HUDEP-2 (cell line): Measurements from ENCODE around the gene PLA2G4D.
A peak's percentile ranks its signal among the peaks of the same experiment; 100 is the strongest.
"Not testable (repeated sequence)": the region's sequence is repeated elsewhere in the genome, so short reads cannot be mapped to it uniquely, and the experiment has no call there.

Source experiments
- DNase-seq, 76 experiments: peaks; one replicate each; lab custom pipeline; 2025; ENCODE audit not compliant: unreplicated experiment in 76 of 76; lab: John Stamatoyannopoulos, UW

Gene PLA2G4D

GRCh38 chr15:42091753-42092397 lies 2.5 kb downstream of the PLA2G4D start:
- not testable (repeated sequence) for DNase-seq

- DNase-seq: no peak
These were observed 3.6 kb downstream of the PLA2G4D start for GRCh38 chr15:42090781-42091180.

- no peak for DNase-seq
These were observed 4.0 kb downstream of the PLA2G4D start for GRCh38 chr15:42090370-42090769.

DNA sequence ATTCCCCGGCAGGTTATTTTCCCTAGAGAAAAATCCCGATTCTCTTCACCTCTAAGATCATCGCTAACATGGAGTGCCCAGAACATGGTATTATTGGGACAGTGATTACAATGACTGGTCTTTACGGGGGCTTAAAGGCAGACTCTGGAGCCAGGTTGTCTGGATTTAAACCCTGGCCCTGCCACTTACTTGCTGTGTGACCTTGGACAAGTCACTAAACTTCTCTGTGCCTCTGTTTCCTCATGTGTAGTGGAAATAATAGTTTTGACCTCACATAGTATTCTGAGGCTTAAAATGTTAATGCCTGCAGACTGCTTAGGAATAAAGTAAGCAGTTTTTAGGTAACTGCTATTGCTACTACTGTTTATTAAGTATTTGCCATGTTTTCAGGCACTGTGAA lies 4.4 kb downstream of the PLA2G4D start:
- DNase-seq: no peak

DNA sequence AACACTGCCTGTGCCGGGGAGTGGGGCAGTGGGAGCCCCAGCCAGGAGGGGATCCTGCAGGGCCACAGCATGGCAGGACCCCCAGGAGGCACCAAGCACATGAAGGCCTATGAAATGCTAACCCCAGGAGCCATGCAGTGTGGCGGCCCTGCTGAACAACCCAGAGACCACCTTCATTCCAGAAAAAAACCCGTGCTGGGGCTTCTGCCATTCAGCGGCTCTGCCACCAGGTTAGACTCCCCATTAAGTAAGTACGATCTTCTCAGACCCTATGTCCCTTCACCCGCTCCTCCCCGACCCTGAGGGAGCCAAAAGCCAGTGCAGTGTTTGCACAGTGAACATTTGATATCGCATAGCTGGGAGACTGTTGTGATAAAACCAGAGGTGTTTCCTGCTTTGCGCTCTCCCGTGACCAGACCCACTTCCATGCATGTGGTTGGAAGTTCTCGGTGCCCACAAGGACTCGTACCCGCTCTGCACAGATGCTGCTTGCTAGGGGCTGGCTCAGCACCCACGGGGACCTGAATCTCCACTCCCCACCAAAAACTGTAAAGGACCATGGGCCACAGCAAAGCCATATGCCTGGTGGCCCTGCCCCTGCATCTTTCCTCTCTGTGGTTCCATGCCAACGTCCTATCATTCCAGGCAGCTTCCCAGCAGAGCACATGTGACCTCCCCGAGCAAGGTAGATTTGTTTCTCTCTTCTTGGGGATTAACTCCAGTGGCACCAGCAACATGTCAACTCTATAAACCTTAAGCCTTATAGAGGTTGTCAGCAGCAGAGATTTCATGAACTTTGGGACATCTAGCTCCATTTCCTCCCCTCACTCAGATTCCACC lies 5.3 kb downstream of the PLA2G4D start:
- DNase-seq: no peak

DNA sequence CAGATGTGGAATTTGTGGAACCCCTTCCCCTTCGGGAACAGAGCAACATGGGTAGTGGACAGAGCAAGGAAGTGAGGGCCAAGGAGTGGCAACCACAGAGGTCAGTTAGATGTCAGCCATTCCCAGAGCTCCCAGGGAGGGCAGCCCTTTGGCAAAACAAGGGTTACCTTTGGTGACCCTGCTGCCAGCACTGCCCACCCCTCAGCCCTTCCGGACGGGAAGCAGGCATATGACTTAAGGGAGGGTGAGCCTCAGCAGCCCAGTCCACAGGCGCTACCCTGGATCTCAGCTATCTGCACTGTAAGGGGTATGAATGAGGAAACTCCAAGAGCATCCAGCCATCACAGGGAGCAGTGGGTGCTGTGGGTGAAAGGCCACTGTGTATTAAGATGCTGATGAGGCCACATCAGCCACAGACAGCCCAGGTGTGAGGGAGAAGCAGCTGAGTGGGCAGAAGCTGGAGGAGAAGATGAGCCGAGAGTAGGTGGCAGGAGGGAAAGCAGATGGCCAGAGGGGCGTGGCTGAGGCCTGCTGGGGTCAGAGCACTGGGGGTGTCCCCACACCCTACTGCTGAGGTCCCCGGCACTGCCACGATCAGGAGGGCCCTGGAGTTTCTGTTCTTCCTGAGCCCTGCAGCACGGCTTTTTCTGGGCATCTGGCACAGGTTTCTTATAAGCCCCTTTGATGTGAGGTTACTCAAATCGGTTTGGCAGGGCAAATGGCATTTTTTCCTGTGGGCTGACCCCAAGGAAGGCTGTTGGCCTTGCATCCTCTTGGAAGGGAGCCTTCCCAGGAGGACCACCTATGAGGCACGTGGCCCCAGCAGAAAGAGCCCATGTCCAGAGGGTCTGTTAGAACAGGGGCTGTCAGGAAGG lies 6.2 kb downstream of the PLA2G4D start:
- DNase-seq: no peak

- no peak for DNase-seq
These were observed 6.9 kb downstream of the PLA2G4D start for GRCh38 chr15:42087460-42087859.

DNA sequence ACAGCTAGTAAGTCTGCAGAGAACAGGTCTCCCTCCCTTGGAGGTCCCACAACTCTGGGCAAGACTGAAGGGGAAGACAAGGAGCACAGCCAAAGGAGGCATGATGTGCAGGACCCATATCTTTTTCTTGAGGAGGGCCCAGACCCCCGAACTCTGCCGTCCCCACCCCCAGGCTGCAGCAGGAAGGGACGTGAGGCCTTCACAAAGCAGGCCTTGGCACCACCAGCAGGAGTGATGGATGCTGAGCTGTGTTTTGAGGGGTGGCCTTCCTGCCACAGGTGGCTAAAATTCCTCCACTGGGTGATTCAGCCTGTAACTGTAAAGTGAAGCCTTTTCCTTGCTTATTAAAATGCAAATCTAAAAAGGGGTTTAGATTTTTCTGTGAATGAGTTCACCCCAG lies 8.6 kb downstream of the PLA2G4D start:
- DNase-seq: no peak

DNA sequence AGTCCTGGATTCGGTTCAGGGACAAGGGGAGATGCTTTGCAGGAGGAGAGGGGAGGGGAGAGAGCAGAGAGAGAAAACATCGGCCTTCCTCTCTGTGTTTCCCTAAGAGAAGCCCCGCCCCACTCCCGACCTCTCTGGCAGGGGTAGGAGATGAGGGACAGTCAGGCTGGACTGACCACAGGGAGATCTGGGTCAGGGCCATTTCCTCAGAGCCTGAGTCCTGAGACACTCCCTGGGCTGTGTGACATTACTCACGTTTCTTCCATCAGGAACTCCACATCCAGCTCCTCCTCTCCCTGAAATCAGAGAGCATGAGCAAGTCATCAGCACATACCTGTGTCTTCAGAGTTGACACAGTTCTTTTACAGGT lies 9.1 kb downstream of the PLA2G4D start:
- DNase-seq: no peak

DNA sequence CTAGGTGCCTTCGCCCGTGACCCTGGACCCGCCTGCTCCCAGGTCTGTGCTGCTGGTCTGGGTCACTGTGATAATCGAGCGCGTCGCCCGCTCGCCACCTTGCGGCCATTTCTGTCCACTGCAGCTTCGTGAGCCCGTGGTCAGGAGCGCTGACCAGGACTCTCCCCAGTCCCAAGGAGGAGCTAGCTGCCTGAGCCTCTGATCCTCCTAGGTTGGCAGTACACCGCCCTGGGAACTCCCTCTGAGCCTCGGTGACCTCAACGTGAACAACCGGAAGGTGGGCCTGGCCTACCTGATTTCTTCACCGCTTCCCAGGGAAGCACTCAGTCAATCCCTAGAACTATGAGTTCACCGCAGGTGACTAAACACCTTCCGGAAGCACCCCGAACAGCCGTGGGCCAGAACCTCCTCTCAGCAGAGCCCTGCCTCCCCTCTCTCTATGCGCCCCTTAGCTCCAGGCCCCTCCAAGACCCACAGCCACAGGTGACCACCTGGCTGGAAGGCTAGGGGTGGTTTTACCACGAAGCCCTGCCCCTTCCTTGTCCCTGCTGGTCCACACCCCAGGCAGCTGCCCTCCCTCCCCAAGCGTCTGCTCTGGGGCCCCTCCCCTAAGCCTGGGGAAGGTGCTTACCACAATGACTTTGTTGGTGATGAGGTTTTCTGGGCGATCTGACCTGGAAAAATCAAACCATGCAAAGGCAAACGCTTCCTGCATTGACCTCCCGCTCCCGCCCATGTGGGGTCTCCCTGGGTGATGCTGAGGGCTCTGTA lies 9.7 kb downstream of the PLA2G4D start:
- peak in 39 of 76 experiments; percentile 3 to 58 (median 23) for DNase-seq

GRCh38 chr15:42083916-42084315 lies 10.4 kb downstream of the PLA2G4D start:
- DNase-seq: no peak

GRCh38 chr15:42083605-42083908 lies 10.8 kb downstream of the PLA2G4D start:
- DNase-seq: no peak

- no peak for DNase-seq
These were observed 11.3 kb downstream of the PLA2G4D start for GRCh38 chr15:42082823-42083604.

DNA sequence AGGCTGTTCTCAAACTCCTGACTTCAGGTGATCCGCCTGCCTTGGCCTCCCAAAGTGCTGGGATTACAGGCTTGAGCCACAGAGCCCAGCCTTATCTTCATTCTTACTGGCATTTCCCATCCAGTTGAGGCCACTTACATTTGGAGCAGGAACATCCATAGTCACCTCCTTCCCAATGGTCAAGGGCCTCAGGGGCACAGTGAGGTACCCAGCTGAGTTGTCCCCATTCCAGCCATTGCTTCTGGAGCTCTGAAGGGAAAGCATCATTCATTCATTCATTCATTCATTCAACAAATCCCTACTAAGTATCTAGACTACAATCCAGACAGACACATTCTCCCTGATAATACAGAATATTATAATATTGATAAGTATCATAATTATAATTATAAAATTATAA lies 12.2 kb downstream of the PLA2G4D start:
- DNase-seq: no peak

- no peak for DNase-seq
These were observed 13.2 kb downstream of the PLA2G4D start for GRCh38 chr15:42080919-42081830.

DNA sequence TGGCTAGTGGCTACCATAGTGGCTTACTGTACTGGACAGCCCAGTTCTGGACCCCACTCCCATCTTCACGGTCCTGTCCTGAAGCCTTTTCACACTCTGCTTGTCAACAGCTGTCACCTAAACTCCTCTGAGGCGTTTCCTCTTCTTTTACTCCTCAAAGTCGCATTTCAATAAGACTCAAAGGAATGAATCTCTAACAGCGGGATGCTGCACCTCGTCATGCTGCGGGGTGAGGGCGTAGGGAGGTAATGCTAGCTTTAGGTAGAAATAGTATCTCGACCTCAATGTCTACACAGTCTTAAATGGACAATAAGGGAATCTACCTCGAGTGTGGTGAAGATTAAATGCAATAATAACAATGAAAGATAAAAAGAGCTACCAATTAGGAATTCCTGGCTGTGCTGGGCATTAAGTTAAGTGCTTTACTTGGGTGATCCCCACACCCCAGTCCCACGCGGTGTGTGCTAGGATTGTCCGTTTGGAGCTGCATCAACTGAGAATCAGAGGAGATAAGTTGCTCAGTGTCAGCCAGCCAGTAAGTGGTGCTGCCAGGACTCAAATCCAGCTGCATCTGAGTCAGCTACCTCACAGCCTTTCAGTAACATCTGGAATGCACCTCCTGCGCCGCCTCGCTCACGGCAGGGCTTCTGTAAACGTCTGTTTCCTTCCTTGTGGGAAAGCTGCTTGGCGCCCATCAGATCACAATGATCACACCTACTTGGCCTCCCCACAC lies 14.0 kb downstream of the PLA2G4D start:
- no peak for DNase-seq

DNA sequence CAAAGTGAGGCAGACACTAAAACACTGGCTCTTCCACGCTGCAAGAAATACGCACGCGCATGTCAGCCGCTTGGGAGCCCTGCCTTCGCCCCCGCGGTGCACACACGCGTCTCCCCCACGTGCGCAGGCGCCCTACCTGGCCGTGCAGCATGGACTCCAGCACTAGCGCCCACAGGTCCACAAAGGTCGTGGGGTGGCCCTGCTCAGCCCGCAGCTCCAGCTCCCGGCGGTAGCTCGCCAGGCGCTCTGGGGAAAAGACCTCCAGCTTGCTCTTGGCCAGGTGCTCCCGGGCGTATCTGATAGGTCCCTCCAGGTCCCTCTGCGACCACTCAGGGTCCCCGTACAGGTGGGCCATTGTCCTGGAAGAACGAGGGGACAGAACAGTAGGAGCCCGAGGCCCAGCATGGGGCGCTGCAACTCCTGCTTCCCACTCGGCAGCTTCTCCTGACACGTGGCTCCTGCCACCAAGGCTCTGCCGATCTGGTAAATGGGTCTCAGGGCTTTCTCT lies 14.9 kb downstream of the PLA2G4D start:
- DNase-seq: no peak

DNA sequence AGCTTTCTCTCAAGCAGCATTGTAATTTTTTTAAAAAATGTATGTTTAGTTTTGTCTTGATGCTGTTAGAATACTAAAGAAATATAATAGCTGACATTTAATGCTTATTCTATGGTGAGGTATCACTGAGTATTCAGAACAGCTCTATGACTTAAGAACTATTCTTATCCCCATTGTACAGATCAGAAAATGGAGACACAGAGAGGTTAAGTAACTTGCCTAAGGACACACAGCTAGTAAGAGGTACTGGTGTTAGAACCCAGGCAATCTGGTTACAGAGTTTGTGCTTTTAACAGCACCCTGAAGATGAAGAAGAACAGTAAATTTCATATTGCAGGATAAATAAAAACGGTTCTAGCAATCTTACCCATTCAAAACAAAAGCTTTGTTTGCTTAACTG lies 15.5 kb downstream of the PLA2G4D start:
- no peak for DNase-seq
